Measurements from ENCODE around the gene RECK.

GRCh38 chr9:36041506-36041905 lies 4.8 kb downstream of the RECK start:
- TF ChIP-seq CTCF (IDR thresholded peaks at IDR 0.05; ENCODE audit: low read depth, low read length, poor library complexity, severe bottlenecking) (no peak), EZH2phosphoT487 (IDR thresholded peaks at IDR 0.05; ENCODE audit: borderline replicate concordance, low read length) (no peak)

Data from DOHH2 (cell line).